Activated T-cell treated with anti-CD3 and anti-CD28 coated beads for 4 hours (primary cell): ENCODE measurements around the gene AGFG1.
"Not testable (repeated sequence)": the region's sequence is repeated elsewhere in the genome, so short reads cannot be mapped to it uniquely, and the experiment has no call there.

Source experiments
- DNase-seq: peaks from one replicate; pipeline ENCODE4 v3.0.0-alpha.2; 2020

Gene AGFG1

DNA sequence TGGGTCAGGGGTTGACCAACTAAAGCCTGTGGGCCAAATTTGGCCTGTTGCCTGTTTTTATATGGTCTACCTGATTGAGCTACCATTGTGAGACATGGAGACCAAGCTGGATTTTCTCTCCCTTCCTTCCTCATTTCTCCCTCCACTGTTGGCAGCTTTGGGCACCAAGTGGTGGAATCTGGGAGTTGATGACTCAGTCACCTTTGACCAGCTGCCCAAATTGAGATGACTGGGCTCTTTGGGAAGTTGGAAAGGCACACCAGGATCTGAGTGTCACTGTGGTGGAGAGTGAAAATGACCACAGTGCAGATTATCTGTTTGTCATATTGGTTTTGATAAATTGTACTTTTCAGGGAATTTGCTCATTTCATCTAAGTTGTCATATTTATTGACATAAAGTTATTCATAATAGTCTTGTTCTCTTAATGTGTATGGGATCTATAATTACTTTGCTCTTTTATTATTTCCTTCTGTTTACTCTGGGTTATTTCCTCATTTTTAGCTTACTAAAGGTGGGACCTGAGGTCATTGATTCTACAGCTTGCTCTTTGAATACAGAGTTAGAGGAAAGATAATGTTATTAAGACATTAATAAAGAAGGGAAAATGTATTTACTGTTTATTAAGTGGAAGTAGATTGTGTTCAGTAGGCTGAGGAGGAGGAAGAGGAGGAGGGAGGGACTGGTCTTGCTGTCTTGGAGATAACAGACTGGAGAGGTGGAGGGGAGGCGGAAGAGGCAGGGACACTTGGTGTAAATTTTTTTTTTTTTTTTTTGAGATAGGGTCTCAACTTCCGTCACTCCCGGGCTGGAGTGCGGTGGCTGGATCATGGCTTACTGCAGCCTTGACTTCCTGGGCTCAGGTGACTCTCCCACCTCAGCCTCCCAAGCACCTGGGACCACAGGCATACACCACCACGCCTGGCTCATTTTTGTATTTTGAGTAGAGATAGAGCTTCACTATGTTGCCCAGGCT lies 31.8 kb downstream of the AGFG1 start:
- DNase-seq, result no peak

- no peak for DNase-seq
Measured at GRCh38 chr2:227504700-227505099, 32.7 kb downstream of the AGFG1 start.

DNA sequence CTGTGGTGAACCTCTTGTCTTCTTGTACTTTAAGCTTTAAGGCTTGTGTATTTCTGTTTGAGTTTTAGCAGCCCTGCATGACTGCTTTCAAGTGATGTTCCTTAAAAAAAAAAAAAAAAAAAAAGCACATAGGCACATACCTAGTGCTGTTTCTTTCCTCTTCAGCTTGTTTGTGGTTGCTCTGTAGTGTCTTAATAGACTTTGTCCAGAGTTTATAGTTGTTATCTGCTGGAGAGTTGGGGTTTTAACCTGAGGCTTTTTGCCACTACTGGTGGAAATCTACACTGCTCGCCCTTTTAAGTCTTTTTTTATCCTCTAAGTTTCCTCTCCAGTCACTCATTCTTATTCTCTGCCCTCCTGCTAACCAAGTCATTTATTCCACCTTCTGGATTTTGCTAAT lies 34.5 kb downstream of the AGFG1 start:
- DNase-seq, result no peak

GRCh38 chr2:227507963-227508362 lies 36.0 kb downstream of the AGFG1 start:
- DNase-seq, result no peak

DNA sequence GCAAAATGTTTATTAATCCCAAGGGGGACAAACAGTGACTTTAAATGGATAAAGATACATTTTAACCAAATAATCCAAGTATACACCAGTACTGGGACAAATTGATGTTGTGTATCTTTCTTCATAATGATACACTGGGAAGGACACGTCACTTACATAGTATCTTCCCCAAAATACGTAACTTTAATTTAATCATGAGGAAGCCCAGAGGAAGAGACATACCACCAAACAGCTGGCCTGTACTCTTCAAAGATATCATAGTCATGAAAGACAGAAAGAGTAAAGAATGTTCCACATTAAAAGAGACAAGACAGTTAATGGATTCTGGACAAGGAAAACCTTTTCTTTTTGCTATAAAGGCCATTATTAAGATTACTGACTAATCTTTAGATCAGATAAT lies 37.1 kb downstream of the AGFG1 start:
- DNase-seq, result no peak

GRCh38 chr2:227509824-227510619 lies 38.1 kb downstream of the AGFG1 start:
- no peak for DNase-seq

DNA sequence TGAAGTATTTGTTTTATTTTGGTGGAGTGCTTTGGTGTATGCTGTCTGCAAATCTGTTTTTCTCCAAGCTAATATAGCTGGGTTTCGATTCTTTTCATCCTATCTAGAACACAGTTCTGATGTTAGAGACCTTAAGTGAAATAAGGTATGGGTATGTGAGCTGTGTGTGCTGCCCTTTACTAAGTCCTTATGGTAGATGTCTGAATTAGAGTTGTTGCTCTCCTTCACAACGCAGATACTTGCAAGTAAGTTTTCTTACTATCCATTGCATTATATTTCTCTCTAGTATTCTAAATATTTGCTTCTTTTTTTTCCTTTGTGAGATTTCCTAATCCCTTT lies 38.6 kb downstream of the AGFG1 start:
- no peak for DNase-seq

DNA sequence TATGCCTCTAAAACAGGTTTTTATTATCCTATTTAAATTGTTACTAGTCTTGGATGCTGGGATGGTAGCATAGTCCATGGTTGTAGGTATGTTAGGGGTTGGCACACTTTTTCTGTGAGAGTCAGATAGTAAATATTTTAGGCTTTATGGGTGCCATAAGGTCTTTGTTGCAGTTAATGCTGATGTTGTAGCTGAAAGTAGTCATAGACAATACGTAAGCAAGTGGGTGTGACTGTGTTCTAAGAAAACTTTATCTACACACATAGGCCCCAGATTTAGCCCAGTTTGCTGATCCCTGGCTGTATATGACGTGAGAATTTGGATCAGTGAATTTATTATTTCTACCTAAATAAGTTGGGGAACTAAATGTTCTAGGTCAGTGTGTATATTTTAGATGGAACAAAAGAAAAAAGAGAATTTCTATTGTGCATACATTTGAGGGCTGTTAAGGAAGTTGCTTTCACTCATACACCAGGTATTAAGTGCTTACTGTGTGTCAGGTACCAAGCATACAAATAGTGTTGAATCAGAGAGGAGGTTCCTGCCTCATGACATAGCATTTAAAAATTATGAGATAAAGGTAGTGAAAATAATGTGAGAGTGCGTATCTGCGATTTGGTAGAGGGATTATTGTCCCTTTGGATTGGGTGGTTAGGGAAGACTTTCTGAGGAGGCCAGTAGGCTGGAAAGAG lies 39.4 kb downstream of the AGFG1 start:
- no peak for DNase-seq

- DNase-seq, result no peak
Measured at GRCh38 chr2:227511955-227512354, 40.0 kb downstream of the AGFG1 start.

GRCh38 chr2:227513113-227513512 lies 41.2 kb downstream of the AGFG1 start:
- no peak for DNase-seq

GRCh38 chr2:227515742-227516141 lies 43.8 kb downstream of the AGFG1 start:
- DNase-seq, result no peak

- no peak for DNase-seq
Measured at GRCh38 chr2:227517724-227518123, 45.8 kb downstream of the AGFG1 start.

GRCh38 chr2:227518278-227518865 lies 46.4 kb downstream of the AGFG1 start:
- DNase-seq, result not testable (repeated sequence)

GRCh38 chr2:227521178-227521577 lies 49.2 kb downstream of the AGFG1 start:
- DNase-seq, result not testable (repeated sequence)

- DNase-seq, result no peak
Measured at GRCh38 chr2:227524665-227525064, 52.7 kb downstream of the AGFG1 start.

DNA sequence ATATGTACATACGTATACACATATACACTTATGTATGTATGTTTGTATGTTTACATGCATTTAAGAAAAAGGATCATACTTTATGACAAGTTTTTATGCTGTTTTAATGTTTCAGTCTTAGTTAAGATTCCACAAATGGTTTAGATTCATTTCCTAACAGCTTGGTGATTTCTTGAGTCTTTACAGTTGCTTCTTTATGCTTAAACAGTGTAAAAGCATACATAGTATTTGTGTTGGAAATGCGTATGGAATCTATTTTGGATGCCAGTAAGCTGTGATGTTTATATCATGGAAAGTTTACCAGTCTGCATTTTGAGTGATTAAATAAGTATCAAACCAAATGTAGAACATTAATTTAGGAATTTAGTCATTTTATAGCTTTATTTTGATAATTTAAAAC lies 55.4 kb downstream of the AGFG1 start:
- no peak for DNase-seq

GRCh38 chr2:227528803-227529202 lies 56.8 kb downstream of the AGFG1 start:
- DNase-seq, result no peak

- no peak for DNase-seq
Measured at GRCh38 chr2:227529871-227530270, 57.9 kb downstream of the AGFG1 start.

DNA sequence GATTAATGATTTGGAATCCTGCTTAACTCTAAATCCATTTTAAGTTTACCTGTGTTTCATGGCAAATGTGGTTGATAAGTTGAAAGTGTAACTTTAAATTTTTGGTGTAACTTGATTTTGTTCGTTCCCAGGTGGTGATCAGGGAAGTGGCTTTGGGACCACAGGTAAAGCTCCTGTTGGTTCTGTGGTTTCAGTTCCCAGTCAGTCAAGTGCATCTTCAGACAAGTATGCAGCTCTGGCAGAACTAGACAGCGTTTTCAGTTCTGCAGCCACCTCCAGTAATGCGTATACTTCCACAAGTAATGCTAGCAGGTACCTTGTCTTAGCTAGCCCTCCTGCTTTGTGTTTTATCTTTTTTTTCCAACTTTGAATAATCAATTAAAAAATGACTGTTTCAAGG lies 62.8 kb downstream of the AGFG1 start:
- no peak for DNase-seq

DNA sequence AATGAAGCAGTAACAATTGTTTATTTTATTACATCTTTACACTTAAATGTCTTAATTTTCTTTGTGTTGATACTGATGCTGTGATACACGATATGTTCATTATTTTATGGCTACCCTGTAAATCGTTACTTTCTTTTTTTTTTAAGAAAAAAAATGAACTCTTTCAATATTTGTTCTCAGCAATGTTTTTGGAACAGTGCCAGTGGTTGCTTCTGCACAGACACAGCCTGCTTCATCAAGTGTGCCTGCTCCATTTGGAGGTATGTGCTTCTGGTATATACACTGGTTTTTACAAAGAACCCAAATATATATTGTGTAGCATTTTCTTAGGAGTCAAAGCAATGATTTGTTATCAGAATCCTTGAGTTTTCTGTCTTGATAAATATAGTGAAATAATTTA lies 64.5 kb downstream of the AGFG1 start:
- no peak for DNase-seq

DNA sequence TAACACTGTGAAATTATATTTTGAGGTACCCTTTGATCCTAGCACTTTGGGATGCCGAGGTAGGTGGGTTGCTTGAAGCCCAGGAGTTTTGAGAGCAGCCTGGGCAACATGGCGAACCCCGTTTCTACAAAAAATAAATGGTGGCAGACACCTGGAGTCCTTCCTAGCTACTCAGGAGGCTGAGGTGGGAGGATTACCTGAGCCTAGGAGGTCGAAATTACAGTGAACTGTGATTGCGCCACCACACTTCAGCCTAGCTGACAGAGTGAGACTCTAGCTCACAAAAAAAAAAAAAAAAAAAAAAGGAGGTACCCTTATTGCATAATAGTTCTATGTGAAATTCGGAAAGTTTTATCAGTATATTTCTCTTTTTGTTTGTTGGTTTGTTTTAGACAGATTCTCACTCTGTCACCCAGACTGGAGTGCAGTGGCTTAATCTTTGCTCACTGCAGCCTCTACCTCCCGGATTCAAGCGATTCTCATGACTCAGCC lies 67.6 kb downstream of the AGFG1 start:
- DNase-seq, result no peak

- not testable (repeated sequence) for DNase-seq
Measured at GRCh38 chr2:227540352-227540751, 68.4 kb downstream of the AGFG1 start.

GRCh38 chr2:227545990-227546389 lies 74.0 kb downstream of the AGFG1 start:
- DNase-seq, result no peak
